T-cell (primary cell): ENCODE data around the gene ZSCAN26. TPM values are rescaled to one million over a fixed set of nuclear protein-coding genes. Genes with fewer than 3 reads are reported as not detected.
"Not testable (repeated sequence)": the region's sequence is repeated elsewhere in the genome, so short reads cannot be mapped to it uniquely, and the experiment has no call there.

Experiments
- ATAC-seq, 4 experiments: fragments of 200-7000 bp in 3 of 4; fragments of 150-1000 bp in 1 of 4; cut with Tn5 transposase; replicated peaks in 1 of 4; 1 replicate in 3 of 4; 2 replicates in 1 of 4; pipeline ENCODE4 v1.10.0; 2021; ENCODE audit warnings: moderate library complexity in 3 of 4, mild to moderate bottlenecking in 2 of 4, moderate number of reproducible peaks in 1 of 4
- CTCF ChIA-PET, 2 donors: fragments of 300-600 bp; sonication (Branson Sonifier 250); formaldehyde crosslinking; loops; one replicate each; lab custom pipeline; 2022; ENCODE audit warnings: antibody characterized with exemption in 2 of 2; lab: Charles Lee
- POLR2A ChIA-PET, 2 donors: fragments of 300-600 bp; sonication (Branson Sonifier 250); formaldehyde crosslinking; loops; one replicate each; lab custom pipeline; 2022; ENCODE audit warnings: antibody characterized with exemption in 2 of 2; lab: Charles Lee
- DNase-seq, 35 experiments: peaks; one replicate each; pipeline versions ENCODE4 v3.0.0 to v3.0.0-alpha.2; 2013 to 2023
- H3K27ac ChIP-seq: one replicate; pipeline ENCODE4 v1.5.1; 2013; ENCODE audit warnings: low read length
- H3K27me3 ChIP-seq, 2 experiments: replicated peaks in 1 of 2; 1 replicate in 1 of 2; 2 replicates in 1 of 2; pipeline versions ENCODE4 v1.6.1 to v1.7.0; 2013; ENCODE audit warnings: low read length in 1 of 2, mixed read lengths in 1 of 2; ENCODE audit not compliant: control insufficient read depth in 2 of 2, insufficient read depth in 2 of 2; ENCODE audit errors: extremely low read depth in 1 of 2
- H3K36me3 ChIP-seq, 2 donors: 1 replicate in 1 of 2; 2 replicates in 1 of 2; pipeline versions ENCODE4 v1.6.1 to v1.7.0; 2013; ENCODE audit warnings: low read length in 1 of 2; ENCODE audit not compliant: control insufficient read depth in 2 of 2, insufficient read depth in 1 of 2; ENCODE audit errors: extremely low read depth in 1 of 2
- H3K4me1 ChIP-seq, 2 experiments: 1 replicate in 1 of 2; 2 replicates in 1 of 2; pipeline versions ENCODE4 v1.6.1 to v1.7.0; 2013; ENCODE audit warnings: low read length in 2 of 2, mixed read lengths in 1 of 2; ENCODE audit not compliant: insufficient read depth in 2 of 2, control insufficient read depth in 1 of 2; ENCODE audit errors: extremely low read depth in 1 of 2
- H3K4me3 ChIP-seq, 2 donors: 1 replicate in 1 of 2; 2 replicates in 1 of 2; pipeline versions ENCODE4 v1.5.1 to v1.7.0; 2013; ENCODE audit warnings: mild to moderate bottlenecking in 2 of 2, low read length in 1 of 2, moderate library complexity in 1 of 2; ENCODE audit not compliant: control insufficient read depth in 1 of 2; ENCODE audit errors: extremely low read depth in 1 of 2
- H3K9me3 ChIP-seq: 2 replicates; pipeline ENCODE4 v1.7.0; 2013
- H3K27ac Mint-ChIP-seq, 2 donors: one replicate each; pipeline ENCODE4 v1.8.0; 2020 to 2021; ENCODE audit warnings: mild to moderate bottlenecking in 2 of 2, mixed read lengths in 2 of 2
- H3K27me3 Mint-ChIP-seq, 2 donors: one replicate each; pipeline ENCODE4 v1.8.0; 2021 to 2022; ENCODE audit warnings: mixed read lengths in 2 of 2
- H3K36me3 Mint-ChIP-seq: one replicate; pipeline ENCODE4 v1.8.0; 2021; ENCODE audit warnings: mixed read lengths
- H3K4me1 Mint-ChIP-seq, 3 donors: one replicate each; pipeline ENCODE4 v1.8.0; 2020 to 2022; ENCODE audit warnings: mixed read lengths in 3 of 3, mild to moderate bottlenecking in 1 of 3
- H3K4me3 Mint-ChIP-seq, 3 donors: one replicate each; pipeline ENCODE4 v1.8.0; 2020 to 2022; ENCODE audit warnings: mild to moderate bottlenecking in 3 of 3, mixed read lengths in 3 of 3, moderate library complexity in 3 of 3
- H3K9me3 Mint-ChIP-seq, 3 donors: one replicate each; pipeline ENCODE4 v1.8.0; 2020 to 2022; ENCODE audit warnings: mixed read lengths in 3 of 3
- WGBS: methylation state at CpG from one replicate; pipeline ENCODE4 v1.1.5; 2013; ENCODE audit warnings: missing lambda C conversion rate; ENCODE audit not compliant: insufficient coverage; 5-methylcytosine and 5-hydroxymethylcytosine counted together
- total RNA-seq, 35 experiments: library from RNA in 6 of 35; stranded (reverse) in 6 of 35; fragments of 120-200 nt in 1 of 35; gene quantifications; one replicate each; pipeline versions ENCODE4 v1.2.1 to v1.2.4 and lab custom pipeline; 2013 to 2026

The ZSCAN26 gene
- total RNA-seq, 5 donors from 2014 or later (not counting 1 experiment from before 2014, with no cell fraction given) = 9.0 to 20.4 (median 19.2) TPM

DNA sequence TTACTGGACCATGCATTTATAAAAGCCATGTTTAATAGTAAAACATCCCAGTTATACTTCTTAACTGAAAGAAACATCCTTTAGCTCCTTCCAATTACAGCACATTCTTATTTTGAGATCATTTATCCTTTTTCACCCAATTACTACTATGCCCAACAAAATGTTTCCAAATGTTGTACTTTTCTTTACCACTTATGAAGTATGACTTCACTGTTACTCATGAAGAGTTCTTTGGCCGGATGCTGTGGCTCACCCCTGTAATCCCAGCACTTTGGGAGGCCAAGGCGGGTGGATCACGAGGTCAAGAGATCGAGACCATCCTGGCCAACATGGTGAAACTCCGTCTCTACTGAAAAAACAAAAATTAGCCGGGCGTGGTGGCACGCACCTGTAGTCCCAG is 50.9 kb downstream of the ZSCAN26 start:
- not testable (repeated sequence) for ATAC-seq, H3K4me3 Mint-ChIP-seq
- CTCF ChIA-PET = interaction anchor here (0.6 kb wide), 2 partner anchors 14 to 38 kb away, joined by 3 to 5 read pairs; no protein-coding TSS in a partner anchor

DNA sequence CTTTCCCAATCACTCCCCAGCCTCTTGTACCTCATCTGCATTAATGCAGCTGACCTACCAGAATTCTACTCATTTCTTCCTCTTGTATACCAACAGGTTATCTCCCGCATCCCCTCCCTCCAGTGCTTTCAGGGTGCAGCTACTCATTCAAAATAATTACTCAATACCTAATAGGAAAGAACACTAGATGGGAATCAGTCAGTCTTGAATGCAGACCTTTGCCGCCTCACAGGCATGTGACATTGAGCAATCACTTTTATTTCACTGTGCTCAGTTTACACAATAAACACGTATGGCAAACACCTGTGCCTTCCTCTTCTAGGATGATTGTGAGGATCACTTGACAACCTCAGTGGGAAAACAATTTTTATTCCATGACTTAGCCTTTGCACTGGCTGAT is 55.7 kb downstream of the ZSCAN26 start:
- Mint-ChIP-seq H3K4me3 (no peak overlapping the region), H3K27me3 (peaks cover 8% of the 10 kb centered on the region in 2 donors), H3K9me3 (peaks cover 14 to 23% (median 23%) of the 10 kb centered on the region in 3 donors), H3K4me1 (no peaks in the 10 kb centered on the region), H3K27ac (no peak overlapping the region), H3K36me3 (peaks cover 21% of the 10 kb centered on the region)
- POLR2A ChIA-PET = no interaction called here
- DNase-seq (no peak), ATAC-seq (no peak)
- no peak overlapping the region for H3K4me3 ChIP-seq
- H3K4me1 ChIP-seq = no peaks in the 10 kb centered on the region
- no peaks in the 10 kb centered on the region for H3K9me3 ChIP-seq
- H3K27me3 ChIP-seq = peaks cover 0 to 3% of the 10 kb centered on the region in 2 experiments
- WGBS = 72% methylated on average over 2 of the region's 3 CpGs
- no peaks in the 10 kb centered on the region for H3K36me3 ChIP-seq
- CTCF ChIA-PET = no interaction called here
- H3K27ac ChIP-seq = no peak overlapping the region

More for the DNA sequence above, 50.9 kb downstream of the ZSCAN26 start:
- POLR2A ChIA-PET, H3K9me3 Mint-ChIP-seq, H3K27ac Mint-ChIP-seq, H3K36me3 Mint-ChIP-seq, H3K4me3 ChIP-seq, H3K27me3 ChIP-seq, H3K36me3 ChIP-seq, H3K4me1 ChIP-seq, DNase-seq, H3K9me3 ChIP-seq, H3K4me1 Mint-ChIP-seq, H3K27ac ChIP-seq: not testable (repeated sequence)
- WGBS = 83% methylated on average over 8 of the region's 8 CpGs
- H3K27me3 Mint-ChIP-seq = peaks cover 12 to 18% of the 10 kb centered on the region in 2 donors

DNA sequence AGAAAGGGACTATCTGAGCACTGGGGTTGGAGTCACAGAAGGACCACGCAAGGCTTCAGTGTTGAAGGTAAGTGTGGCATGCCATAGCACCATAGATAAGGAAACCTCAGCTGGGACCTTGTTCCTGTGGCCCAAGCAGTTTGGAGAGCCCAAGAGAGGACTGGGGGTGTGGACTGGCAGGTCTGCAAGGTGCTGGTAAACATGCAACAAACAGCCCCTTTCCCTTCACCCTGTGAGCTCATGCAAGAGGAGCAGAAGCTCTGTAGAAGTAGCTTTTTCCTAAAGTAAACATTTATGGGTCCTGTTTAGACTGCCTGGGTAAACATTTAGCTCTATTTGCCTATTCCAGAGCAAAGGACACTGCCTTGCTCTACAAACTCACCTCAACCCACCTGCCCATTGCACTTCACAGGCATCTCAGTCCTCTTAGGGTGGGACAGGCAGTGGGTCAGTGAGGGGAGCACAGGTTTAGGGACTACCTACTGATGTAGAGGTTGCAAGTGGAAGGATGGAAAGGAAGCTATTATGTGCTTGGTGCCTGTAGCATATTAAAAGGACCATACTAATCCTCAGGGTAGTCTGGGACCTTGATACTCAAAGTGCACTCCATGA is 57.0 kb downstream of the ZSCAN26 start:
- ChIA-PET POLR2A (no interaction called here), CTCF (interaction anchor here in 1 of 2 donors (0.6 kb wide), 1 partner anchor 481 kb away, joined by 6 read pairs; no protein-coding TSS in a partner anchor)
- no peaks in the 10 kb centered on the region for H3K9me3 ChIP-seq
- Mint-ChIP-seq H3K36me3 (peaks cover 24% of the 10 kb centered on the region), H3K9me3 (peaks cover 15 to 33% (median 28%) of the 10 kb centered on the region in 3 donors), H3K4me3 (no peak overlapping the region), H3K27me3 (peaks cover 4 to 8% of the 10 kb centered on the region in 2 donors), H3K27ac (no peak overlapping the region), H3K4me1 (no peaks in the 10 kb centered on the region)
- DNase-seq = no peak
- peaks cover 0 to 3% of the 10 kb centered on the region in 2 experiments for H3K27me3 ChIP-seq
- no peaks in the 10 kb centered on the region for H3K4me1 ChIP-seq
- no peak overlapping the region for H3K4me3 ChIP-seq
- no peak for ATAC-seq
- no peaks in the 10 kb centered on the region for H3K36me3 ChIP-seq
- WGBS = 100% methylated on average over 1 of the region's 1 CpG
- no peak overlapping the region for H3K27ac ChIP-seq

DNA sequence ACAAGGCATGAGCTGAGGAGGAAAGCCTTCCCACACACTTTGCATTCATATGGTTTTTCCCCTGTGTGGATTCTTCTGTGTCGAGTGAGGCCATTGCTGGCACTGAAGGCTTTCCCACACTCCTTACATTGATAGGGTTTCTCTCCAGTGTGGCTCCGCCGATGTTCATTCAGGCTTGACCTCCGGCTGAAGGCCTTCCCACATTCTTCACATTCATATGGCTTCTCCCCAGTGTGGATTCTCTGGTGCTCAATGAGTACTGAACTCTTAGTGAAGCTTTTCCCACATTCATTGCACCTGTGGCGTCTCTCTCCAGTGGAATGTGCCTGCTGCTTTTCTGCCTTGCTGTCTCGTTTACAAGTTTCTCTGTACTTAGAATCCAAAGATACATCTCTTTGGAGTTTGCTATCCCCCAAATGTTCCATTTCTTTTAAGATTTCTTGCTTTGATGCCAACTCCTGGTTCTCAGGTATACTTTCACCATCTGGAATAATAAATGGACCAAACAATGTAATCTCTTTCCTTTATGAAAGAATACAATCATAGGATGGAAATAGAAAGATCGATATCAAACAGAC is 59.5 kb downstream of the ZSCAN26 start:
- CTCF ChIA-PET = no interaction called here

More for the DNA sequence above, 59.5 kb downstream of the ZSCAN26 start:
- Mint-ChIP-seq H3K9me3 (peaks cover 15 to 37% (median 28%) of the 10 kb centered on the region in 3 donors), H3K36me3 (peaks cover 28% of the 10 kb centered on the region), H3K4me3 (no peak overlapping the region), H3K27ac (no peak overlapping the region), H3K27me3 (peaks cover 4 to 8% of the 10 kb centered on the region in 2 donors), H3K4me1 (no peaks in the 10 kb centered on the region)
- POLR2A ChIA-PET = no interaction called here
- ATAC-seq = no peak
- no peak overlapping the region for H3K4me3 ChIP-seq
- H3K27ac ChIP-seq = no peak overlapping the region
- DNase-seq = no peak
- 81% methylated on average over 5 of the region's 7 CpGs for WGBS
- no peaks in the 10 kb centered on the region for H3K27me3 ChIP-seq
- no peaks in the 10 kb centered on the region for H3K4me1 ChIP-seq
- no peaks in the 10 kb centered on the region for H3K36me3 ChIP-seq
- H3K9me3 ChIP-seq = no peaks in the 10 kb centered on the region

Other genes with a start within 250 kb of the ZSCAN26 start
- 1 to 10 TPM in 3 of 5 donors, under 1 TPM in 2; 0.79 to 7.2 (median 1.4) TPM for gene ZNF165, start 186.6 kb upstream of the ZSCAN26 start, total RNA-seq
- 10 to 100 TPM in 3 of 5 donors, 1 to 10 TPM in 2; 5.9 to 13.1 (median 10.7) TPM for gene ZSCAN16, start 142.5 kb upstream of the ZSCAN26 start, total RNA-seq
- gene ZKSCAN8, start 125.3 kb upstream of the ZSCAN26 start, total RNA-seq = 10 to 100 TPM; 23.3 to 35.7 (median 35.0) TPM
- gene ZSCAN9, start 41.9 kb upstream of the ZSCAN26 start, total RNA-seq = 1 to 10 TPM; 1.5 to 4.2 (median 3.0) TPM
- gene ZKSCAN4, start 14.9 kb upstream of the ZSCAN26 start, total RNA-seq = 10 to 100 TPM in 3 of 5 donors, 1 to 10 TPM in 2; 2.9 to 12.4 (median 10.1) TPM
- gene NKAPL, start 7.8 kb upstream of the ZSCAN26 start, total RNA-seq = under 1 TPM in 1 of 5 donors, not detected in 4; 0.32 TPM
- gene PGBD1, start 14.4 kb downstream of the ZSCAN26 start, total RNA-seq = 1 to 10 TPM; 1.1 to 2.0 (median 1.2) TPM
- gene ZSCAN31, start 69.0 kb downstream of the ZSCAN26 start, total RNA-seq = 1 to 10 TPM in 3 of 5 donors, under 1 TPM in 2; 0.79 to 1.5 (median 1.1) TPM
- gene ZKSCAN3, start 82.8 kb downstream of the ZSCAN26 start, total RNA-seq = 10 to 100 TPM in 3 of 5 donors, 1 to 10 TPM in 2; 4.0 to 11.9 (median 10.5) TPM
- gene ZSCAN12, start 132.6 kb downstream of the ZSCAN26 start, total RNA-seq = 1 to 10 TPM; 3.8 to 8.2 (median 6.8) TPM
- gene ZSCAN23, start 176.3 kb downstream of the ZSCAN26 start, total RNA-seq = 1 to 10 TPM; 1.3 to 3.5 (median 1.7) TPM
- not detected for gene GPX6, start 248.7 kb downstream of the ZSCAN26 start, total RNA-seq